Nephron progenitor cell (in vitro differentiated cells): Measurements from ENCODE around the gene OR10H1.
"Not testable (repeated sequence)": the region's sequence is repeated elsewhere in the genome, so short reads cannot be mapped to it uniquely, and the experiment has no call there.

Experiments used
- DNase-seq: peaks from one replicate; pipeline ENCODE4 v3.0.0; 2021
- H3K27ac Mint-ChIP-seq: 2 replicates; pipeline ENCODE4 v1.8.0; 2021; ENCODE audit warnings: mild to moderate bottlenecking, moderate library complexity, mixed read lengths
- H3K27me3 Mint-ChIP-seq: 2 replicates; pipeline ENCODE4 v1.8.0; 2021; ENCODE audit warnings: mild to moderate bottlenecking, low read depth, mixed read lengths; ENCODE audit not compliant: poor library complexity
- H3K36me3 Mint-ChIP-seq: 2 replicates; pipeline ENCODE4 v1.8.0; 2021; ENCODE audit warnings: low read depth, mixed read lengths
- H3K4me1 Mint-ChIP-seq: 2 replicates; pipeline ENCODE4 v1.8.0; 2021; ENCODE audit warnings: mixed read lengths
- H3K4me3 Mint-ChIP-seq: 2 replicates; pipeline ENCODE4 v1.8.0; 2021; ENCODE audit warnings: mild to moderate bottlenecking, moderate library complexity, mixed read lengths
- H3K9me3 Mint-ChIP-seq: 2 replicates; pipeline ENCODE4 v1.8.0; 2021; ENCODE audit warnings: mild to moderate bottlenecking, moderate library complexity, mixed read lengths
- CTCF ChIP-seq: fragments of 200-600 bp; sonication (generic); IDR thresholded peaks from 2 replicates; pipeline ENCODE4 v1.5.0; 2021; ENCODE audit warnings: antibody characterized with exemption

The OR10H1 gene

GRCh38 chr19:15779756-15780476, 35.5 kb downstream of the OR10H1 start:
- no peak for TF ChIP-seq CTCF
- peaks cover 84% of the 10 kb centered on the region for H3K9me3 Mint-ChIP-seq
- DNase-seq, result no peak
- no peaks in the 10 kb centered on the region for H3K4me1 Mint-ChIP-seq
- H3K36me3 Mint-ChIP-seq, result peaks cover 12% of the 10 kb centered on the region
- H3K4me3 Mint-ChIP-seq, result no peak overlapping the region
- H3K27ac Mint-ChIP-seq, result no peak overlapping the region
- no peaks in the 10 kb centered on the region for H3K27me3 Mint-ChIP-seq

- H3K9me3 Mint-ChIP-seq, result peaks cover 86% of the 10 kb centered on the region
- H3K27ac Mint-ChIP-seq, result no peak overlapping the region
- peaks cover 7% of the 10 kb centered on the region for H3K36me3 Mint-ChIP-seq
- no peak for DNase-seq
- TF ChIP-seq CTCF, result no peak
- H3K4me1 Mint-ChIP-seq, result no peaks in the 10 kb centered on the region
- H3K27me3 Mint-ChIP-seq, result no peaks in the 10 kb centered on the region
- H3K4me3 Mint-ChIP-seq, result no peak overlapping the region
These were observed 38.2 kb downstream of the OR10H1 start for GRCh38 chr19:15776991-15777970.

- Mint-ChIP-seq H3K4me1 (no peaks in the 10 kb centered on the region), H3K9me3 (peaks cover 86% of the 10 kb centered on the region), H3K27ac (no peak overlapping the region), H3K27me3 (no peaks in the 10 kb centered on the region), H3K4me3 (no peak overlapping the region), H3K36me3 (peaks cover 7% of the 10 kb centered on the region)
- no peak for TF ChIP-seq CTCF
- DNase-seq, result no peak
These were observed 39.2 kb downstream of the OR10H1 start for GRCh38 chr19:15776264-15776663.

- DNase-seq, result no peak
- H3K36me3 Mint-ChIP-seq, result peaks cover 7% of the 10 kb centered on the region
- H3K27me3 Mint-ChIP-seq, result no peaks in the 10 kb centered on the region
- H3K4me3 Mint-ChIP-seq, result no peak overlapping the region
- H3K4me1 Mint-ChIP-seq, result no peaks in the 10 kb centered on the region
- no peak for TF ChIP-seq CTCF
- no peak overlapping the region for H3K27ac Mint-ChIP-seq
- peaks cover 88% of the 10 kb centered on the region for H3K9me3 Mint-ChIP-seq
These were observed 40.2 kb downstream of the OR10H1 start for GRCh38 chr19:15775249-15775648.

- H3K27me3 Mint-ChIP-seq, H3K27ac Mint-ChIP-seq, H3K36me3 Mint-ChIP-seq, H3K4me3 Mint-ChIP-seq, H3K4me1 Mint-ChIP-seq, DNase-seq: not testable (repeated sequence)
- H3K9me3 Mint-ChIP-seq, result peaks cover 89% of the 10 kb centered on the region
These were observed 41.3 kb downstream of the OR10H1 start for GRCh38 chr19:15774159-15774558.

GRCh38 chr19:15769586-15769985, 45.9 kb downstream of the OR10H1 start:
- no peaks in the 10 kb centered on the region for H3K4me1 Mint-ChIP-seq
- no peaks in the 10 kb centered on the region for H3K36me3 Mint-ChIP-seq
- TF ChIP-seq CTCF, result no peak
- H3K4me3 Mint-ChIP-seq, result no peak overlapping the region
- H3K9me3 Mint-ChIP-seq, result peaks cover 94% of the 10 kb centered on the region
- H3K27me3 Mint-ChIP-seq, result peaks cover 3% of the 10 kb centered on the region
- DNase-seq, result no peak
- H3K27ac Mint-ChIP-seq, result no peak overlapping the region
